SKM-1 (cell line): ENCODE data around the gene ZNF407.
"Not testable (repeated sequence)": the region's sequence is repeated elsewhere in the genome, so short reads cannot be mapped to it uniquely, and the experiment has no call there.

Experiments
- DNase-seq: peaks from one replicate; lab custom pipeline; 2025; ENCODE audit not compliant: unreplicated experiment; lab: John Stamatoyannopoulos, UW

ZNF407 gene

GRCh38 chr18:74951165-74951760, 353.6 kb downstream of the ZNF407 start:
- no peak for DNase-seq

DNA sequence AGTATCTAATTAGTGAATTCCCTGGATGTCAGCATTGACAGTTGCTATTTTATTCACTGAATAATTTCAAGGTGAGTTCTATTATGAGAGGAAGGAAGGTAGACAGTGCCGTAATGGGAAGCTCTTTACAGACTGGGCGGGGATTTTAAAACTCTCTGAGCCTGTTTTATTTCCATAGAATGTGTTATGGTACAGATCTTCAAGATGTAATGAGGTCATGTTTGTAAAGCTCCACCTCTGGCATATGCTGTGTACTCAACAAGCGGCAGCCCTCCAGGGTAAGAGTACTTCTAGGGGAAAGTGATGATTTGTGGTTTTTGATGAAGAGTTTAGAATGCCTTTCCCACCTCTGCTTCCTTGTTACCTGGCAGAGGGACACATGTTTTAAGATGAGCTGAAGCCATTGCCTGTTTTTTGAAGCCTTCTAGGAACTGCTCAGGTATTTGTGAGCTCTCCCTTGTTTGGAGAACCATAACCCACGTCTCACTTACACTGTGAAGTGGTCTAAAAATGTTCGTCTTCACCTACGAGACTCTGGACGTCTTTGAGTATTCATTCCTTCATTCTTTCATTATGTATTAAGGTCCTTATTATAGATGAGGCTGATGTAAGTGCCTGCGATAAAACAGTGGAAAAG, 360.0 kb downstream of the ZNF407 start:
- DNase-seq = no peak

- DNase-seq = no peak
These were observed 361.5 kb downstream of the ZNF407 start for GRCh38 chr18:74959216-74959615.

DNA sequence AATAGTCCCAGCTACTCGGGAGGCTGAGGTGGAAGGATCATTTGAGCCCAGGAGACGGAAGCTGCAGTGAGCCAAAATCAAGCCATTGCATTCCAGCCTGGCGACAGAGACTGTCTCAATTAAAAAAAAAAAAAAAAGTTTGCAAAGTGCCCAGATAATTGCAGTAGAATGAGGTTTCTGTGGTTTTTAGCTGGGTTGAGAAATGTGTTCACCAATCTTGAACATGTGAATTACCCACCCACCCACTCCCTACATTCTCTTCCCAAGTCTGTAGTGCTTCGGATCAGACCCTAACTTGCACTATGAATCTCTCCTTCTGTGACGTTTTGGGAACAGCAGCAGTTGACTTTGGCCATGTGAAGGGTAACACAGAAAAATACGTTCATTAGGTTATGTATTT, 363.9 kb downstream of the ZNF407 start:
- no peak for DNase-seq

GRCh38 chr18:74963820-74964446, 366.3 kb downstream of the ZNF407 start:
- DNase-seq = no peak

GRCh38 chr18:74965682-74966081, 368.0 kb downstream of the ZNF407 start:
- no peak for DNase-seq

GRCh38 chr18:74967438-74967837, 369.8 kb downstream of the ZNF407 start:
- DNase-seq = no peak

- no peak for DNase-seq
These were observed 370.3 kb downstream of the ZNF407 start for GRCh38 chr18:74967979-74968378.

DNA sequence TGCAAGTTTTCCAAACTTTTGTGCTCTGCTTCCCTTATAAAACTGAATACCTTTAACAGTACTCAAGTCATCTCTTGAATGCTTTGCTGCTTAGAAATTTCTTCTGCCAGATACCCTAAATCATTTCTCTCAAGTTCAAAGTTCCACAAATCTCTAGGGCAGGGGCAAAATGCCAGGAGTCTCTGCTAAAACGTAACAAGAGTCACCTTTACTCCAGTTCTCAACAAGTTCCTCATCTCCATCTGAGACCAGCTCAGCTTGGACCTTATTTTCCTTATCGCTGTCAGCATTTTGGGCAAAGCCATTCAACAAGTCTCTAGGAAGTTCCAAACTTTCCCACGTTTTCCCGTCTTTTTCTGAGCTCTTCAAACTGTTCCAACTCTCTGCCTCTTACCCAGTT, 373.7 kb downstream of the ZNF407 start:
- not testable (repeated sequence) for DNase-seq

- DNase-seq = not testable (repeated sequence)
These were observed 374.1 kb downstream of the ZNF407 start for GRCh38 chr18:74971776-74972175.

DNA sequence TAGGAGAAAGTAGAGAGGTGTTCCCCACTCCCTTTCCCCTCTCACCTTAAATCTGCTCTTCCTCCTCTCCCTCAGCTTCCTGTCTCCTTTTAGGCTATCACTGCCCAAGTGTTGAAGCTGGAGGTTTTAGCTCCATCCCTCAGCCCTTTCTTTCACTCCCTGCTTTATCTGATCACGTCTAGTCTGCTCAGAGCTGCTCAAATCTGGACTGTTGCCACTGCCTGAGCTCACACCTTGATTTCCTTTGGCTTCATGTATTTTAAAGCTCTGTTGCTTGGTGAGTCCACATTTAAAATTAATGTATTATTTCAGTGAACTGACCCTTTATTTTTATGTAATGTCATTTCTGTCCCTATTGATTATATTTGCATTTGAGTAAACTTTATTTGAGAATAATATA, 374.7 kb downstream of the ZNF407 start:
- no peak for DNase-seq

GRCh38 chr18:74975001-74975400, 377.3 kb downstream of the ZNF407 start:
- no peak for DNase-seq

GRCh38 chr18:74976331-74976909, 378.8 kb downstream of the ZNF407 start:
- no peak for DNase-seq

DNA sequence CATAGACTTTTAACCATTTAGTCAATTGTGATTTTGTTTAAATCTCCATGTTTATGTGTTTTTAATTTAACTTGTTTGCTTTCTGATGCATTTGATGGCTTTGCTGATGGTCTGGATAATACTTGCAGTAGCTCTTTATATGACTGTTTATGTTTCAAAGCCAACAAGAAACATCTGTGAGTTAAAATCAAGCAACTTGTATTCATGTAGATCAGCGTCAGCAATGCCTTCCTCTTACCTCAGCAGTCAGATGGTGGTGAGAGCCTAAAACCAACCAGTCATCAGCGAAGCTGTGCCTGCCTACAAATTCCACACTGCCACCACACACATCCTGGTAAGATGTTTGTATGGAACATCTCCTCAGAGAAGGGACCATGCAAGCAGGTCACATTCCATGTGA, 379.4 kb downstream of the ZNF407 start:
- no peak for DNase-seq

- no peak for DNase-seq
These were observed 383.0 kb downstream of the ZNF407 start for GRCh38 chr18:74980669-74981068.

DNA sequence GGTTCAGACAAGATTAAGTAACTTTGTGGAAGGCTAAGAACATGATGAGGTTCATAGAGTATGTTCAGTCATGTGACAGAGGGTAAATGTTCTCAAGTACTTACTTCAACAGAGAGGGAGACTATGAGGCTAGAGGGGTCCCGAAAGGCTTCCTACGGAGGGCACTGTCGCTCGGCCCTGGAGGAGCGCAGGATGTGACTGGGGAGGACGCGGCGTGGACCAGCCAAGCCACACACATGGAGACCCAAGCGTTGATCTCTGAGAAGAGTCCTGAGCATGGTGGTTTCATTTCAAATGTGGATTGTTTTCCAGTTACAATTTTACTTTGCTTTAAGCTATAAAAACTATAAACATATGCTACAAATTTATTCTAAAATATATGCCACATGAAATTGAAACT, 383.8 kb downstream of the ZNF407 start:
- DNase-seq = no peak

DNA sequence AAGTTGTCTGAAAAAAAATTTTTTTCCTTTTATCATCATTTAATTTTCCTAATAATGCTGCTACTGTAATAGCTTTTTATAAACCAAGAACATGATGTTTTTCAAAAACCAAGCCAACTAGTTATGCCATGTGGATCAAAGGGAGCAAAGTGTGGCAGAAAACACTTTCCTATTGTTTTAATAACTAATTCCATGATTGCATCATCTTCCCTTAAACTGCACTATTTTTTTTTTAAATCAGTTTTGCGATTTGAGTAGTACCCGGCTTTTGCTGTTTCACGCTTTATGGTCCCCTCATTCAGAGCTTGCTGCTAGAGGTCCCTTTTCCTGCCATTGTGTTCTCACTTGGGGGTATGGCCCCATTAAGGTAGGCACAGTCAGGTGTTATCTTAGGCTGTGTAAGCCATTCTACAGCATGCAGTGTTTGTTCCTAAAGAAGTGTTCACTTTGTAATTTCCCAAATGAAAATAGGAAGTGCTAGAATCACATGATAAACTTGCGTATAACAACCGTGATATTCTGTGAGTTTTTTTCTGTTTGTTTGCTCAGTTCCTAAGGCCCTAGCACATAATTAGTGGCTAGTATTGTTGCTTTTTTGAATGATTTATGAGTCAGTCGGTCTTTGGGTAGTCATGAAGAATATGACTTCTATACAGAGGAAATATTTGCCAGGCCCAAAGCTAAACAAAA, 385.4 kb downstream of the ZNF407 start:
- no peak for DNase-seq

GRCh38 chr18:74989134-74989533, 391.5 kb downstream of the ZNF407 start:
- DNase-seq = no peak

DNA sequence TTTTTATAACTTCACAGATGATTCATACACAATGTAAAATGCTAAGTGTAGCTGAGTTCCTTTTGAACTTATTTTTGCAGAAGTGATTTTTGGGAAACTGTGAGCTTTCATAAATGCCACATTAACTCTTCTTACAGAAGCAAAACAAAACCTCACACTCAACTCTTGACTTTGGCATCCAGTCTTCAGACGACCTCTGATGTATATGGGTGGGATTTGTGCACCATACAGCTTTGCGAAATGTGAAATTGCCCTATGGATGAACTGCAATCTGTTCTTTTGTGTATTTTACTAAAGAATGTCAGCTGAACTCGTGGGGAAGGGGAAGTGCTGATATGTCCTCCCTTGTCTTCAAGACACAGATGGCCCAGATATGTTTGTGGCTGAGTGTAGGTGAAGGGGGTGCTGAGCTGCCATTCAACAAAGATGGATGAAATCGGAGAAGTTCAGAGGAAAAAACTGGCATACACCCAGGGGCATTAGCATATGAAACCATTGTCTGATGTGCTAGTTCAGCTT, 393.0 kb downstream of the ZNF407 start:
- DNase-seq = peak; percentile 58

GRCh38 chr18:74994502-74995418, 397.1 kb downstream of the ZNF407 start:
- no peak for DNase-seq

GRCh38 chr18:74995419-74995736, 397.7 kb downstream of the ZNF407 start:
- DNase-seq = no peak
